Globus pallidus (tissue), 1 donor: ENCODE data around the gene TXLNB.

Experiments
- DNase-seq: peaks from one replicate; pipeline ENCODE4 v3.0.0-alpha.2; 2015; ENCODE audit warnings: low spot score

TXLNB gene

DNA sequence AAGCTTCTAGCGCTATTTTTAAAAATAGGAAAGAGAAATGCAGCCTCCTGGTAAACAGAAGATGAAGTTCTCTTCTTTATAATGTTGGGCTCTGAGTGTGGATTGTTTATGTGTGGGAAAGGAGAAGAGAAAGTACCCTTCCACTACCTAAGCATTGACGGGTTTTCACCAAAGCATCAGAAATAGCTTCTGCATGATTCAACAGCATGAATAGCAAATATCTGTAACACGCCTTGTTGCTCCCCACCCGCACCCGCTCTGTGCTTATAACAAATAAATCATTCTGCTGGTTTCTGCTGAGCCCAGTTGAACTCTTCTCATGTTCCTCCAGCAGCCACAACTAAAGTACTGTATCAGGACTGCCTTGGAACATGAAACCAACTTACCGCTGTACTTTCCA is 20.7 kb downstream of the TXLNB start:
- peak; percentile 35 for DNase-seq

GRCh38 chr6:139270249-139270648 is 21.5 kb downstream of the TXLNB start:
- DNase-seq: no peak

DNA sequence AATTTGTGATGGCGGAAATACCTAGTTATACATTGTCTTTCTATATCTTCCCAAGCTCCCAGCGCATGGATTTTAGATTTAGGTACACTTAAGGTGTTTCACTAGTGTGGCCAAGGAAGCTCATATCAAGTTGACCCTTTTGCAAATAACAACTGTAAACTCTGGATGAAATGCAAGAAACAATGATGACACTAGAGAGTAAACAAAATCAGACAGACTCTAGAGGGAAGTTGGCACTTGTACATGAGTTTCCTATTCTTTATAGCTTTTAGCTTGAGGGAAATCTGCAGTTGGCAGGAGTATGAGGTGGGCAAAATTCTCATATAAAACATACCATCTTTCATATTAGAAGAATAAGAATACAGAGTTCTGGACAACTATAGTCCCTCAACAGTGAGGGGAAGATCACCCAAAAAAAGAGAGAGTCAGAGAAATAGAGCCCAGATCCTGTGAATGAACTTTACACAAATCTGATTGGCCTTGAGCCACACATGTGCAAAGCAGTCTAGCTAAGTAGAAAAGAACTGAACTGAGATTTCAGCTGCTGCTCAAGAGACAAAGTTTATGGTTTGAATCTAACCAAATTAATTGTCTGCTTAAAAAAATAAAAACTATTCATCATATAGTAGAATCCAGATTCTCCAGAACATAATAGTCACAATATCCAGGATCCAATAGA is 26.1 kb downstream of the TXLNB start:
- no peak for DNase-seq

GRCh38 chr6:139262519-139263300 is 29.1 kb downstream of the TXLNB start:
- no peak for DNase-seq

- DNase-seq: no peak
Measured at GRCh38 chr6:139257821-139258398, 33.9 kb downstream of the TXLNB start.

DNA sequence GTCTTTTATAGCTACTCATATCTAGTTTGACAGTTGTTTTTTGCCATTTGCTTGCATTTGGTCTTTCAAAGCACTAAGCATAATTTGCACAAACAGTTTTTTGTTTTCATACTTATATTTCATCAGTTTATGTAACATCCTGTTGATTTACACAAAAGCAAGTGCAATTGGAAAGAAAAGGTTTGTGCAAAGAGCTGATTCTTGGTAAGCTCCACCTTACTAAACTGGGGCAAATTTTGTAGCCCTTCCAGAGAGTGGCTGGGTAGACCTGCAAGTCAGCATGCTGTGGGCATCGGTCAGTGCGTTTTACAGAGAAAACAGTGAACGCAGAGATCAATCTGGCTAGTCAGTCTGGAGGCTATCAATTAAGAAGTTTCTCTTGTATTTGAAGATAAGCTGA is 34.5 kb downstream of the TXLNB start:
- no peak for DNase-seq

DNA sequence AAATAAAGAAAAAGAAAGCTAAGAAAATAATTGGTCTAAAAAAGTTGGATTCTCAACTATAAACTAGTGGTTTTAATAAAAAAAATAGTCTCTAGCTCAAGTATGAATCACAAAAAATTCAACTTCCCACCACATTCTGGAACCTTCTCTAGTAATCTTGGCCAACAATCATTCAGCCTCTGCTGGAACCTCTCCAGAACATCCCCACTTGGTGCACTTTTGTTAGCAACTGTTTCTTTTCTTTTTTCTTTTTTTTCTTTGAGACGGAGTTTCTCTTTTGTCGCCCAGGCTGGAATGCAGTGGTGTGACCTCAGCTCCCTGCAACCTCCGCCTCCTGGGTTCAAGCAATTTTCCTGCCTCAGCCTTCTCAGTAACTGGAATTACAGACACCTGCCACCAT is 35.7 kb downstream of the TXLNB start:
- DNase-seq: no peak

GRCh38 chr6:139254196-139254595 is 37.6 kb downstream of the TXLNB start:
- DNase-seq: no peak

DNA sequence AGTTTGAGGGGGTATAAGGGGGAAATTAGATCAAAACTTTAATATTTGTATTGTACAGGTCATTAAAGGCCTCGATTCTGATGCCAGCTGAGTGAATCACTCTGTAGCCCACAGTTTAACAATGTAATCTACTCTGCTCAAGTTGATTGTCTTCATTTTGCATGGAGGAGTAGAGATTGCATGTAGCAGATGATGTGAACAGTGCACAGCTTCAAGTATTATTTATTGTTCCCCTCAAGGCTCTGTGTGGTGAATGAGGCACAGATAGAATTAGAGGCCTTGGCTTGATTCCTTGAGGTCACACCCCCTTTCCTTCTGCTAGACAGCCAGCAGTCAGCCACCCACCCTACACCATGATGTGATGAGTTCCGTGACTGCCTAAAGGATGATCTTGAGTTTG is 38.1 kb downstream of the TXLNB start:
- no peak for DNase-seq

GRCh38 chr6:139251691-139252390 is 40.0 kb downstream of the TXLNB start:
- DNase-seq: no peak

GRCh38 chr6:139251045-139251690 is 40.6 kb downstream of the TXLNB start:
- DNase-seq: no peak

DNA sequence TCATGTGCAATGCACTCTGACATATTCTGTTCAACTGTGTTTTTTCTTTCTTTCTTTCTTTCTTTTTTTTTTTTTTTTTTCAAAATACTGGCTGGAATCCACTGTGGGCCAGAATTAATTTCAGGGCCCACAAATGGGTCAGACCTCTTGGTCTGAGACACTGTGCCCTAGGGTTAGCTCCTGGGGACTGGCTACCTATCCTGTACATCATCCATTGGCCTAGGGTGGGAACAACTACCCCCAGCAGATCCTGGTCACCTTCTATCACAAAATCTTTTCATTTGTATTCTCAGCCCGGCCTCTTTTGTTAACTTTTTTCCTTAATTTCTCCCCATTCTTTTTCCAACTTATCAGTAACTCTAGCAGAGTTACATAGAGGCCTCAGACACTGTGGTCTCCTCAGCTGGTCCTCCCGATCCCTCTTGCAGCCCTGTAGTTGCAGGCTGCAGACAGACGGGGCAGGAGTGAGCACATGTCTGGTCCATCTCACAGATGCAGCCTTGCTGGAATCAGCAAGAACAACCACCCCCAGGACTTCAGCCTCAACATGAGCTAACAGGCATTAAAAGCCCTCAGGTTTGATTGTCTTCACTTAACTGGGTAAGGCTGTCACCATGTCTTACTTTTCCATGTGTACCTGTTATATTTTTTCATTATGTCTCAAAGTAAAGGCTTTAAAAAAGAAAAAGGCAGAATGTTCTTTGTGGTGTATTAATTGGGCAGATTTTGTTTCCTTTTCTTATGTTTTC is 41.3 kb downstream of the TXLNB start:
- DNase-seq: peak; percentile 40

GRCh38 chr6:139249395-139249794 is 42.4 kb downstream of the TXLNB start:
- DNase-seq: no peak

GRCh38 chr6:139248911-139249310 is 42.9 kb downstream of the TXLNB start:
- no peak for DNase-seq

- no peak for DNase-seq
Measured at GRCh38 chr6:139247618-139248017, 44.2 kb downstream of the TXLNB start.

DNA sequence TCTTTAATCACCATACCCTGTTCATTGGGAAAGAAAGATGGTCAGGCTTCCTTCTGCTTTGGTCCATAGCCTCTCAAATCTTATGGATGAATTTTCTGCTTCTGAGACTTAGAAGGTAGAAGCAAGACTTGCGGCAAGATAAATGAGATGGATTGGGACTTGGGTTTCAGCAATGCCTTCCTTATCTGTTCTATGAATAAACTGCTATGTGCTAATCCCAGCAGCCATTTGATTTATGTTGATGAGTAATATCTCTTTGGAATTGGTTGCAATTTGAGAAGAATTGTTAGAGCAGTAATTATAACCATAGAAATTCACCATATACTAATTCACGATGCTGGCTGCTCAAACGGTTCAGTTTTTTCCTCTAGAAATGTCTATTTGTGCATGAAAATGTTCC is 48.3 kb downstream of the TXLNB start:
- DNase-seq: no peak

DNA sequence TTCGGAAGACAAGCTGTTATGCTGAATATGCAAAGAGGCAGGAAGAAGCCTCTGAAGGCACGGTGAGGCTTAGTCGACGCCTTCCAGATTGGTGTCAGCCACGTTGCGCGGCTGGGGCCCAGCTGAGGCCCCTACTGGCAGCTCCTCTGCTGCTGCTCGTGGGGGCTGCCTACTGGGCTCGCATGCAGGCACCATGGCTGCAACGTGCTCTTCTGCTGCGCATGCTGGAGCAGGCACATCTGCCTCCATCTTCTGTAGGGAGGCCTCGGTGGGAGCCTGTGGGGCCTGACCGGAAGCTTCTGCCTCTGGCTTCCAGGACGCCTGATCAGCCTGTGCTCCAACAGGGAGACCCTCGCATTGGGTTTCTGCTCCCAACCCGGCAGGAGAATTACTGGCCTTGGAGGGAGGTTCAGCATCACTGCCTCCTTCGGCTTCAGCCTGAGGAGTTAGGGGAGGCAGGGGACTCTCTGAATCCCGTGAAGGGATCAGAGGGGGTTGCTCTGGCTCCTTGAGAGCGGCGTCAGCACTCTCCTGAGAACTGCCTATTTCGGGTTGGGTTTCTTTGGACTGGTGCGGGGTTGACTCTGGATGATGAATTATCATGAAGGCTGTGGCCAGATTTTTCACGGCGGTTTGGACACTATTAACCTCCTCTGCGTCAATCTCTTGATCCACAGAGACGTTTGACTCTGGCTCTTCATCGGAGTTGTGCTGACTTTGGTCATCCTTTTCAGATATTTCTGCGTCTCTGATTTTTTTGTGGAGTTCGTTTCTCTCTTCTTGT is 49.1 kb downstream of the TXLNB start:
- DNase-seq: no peak

DNA sequence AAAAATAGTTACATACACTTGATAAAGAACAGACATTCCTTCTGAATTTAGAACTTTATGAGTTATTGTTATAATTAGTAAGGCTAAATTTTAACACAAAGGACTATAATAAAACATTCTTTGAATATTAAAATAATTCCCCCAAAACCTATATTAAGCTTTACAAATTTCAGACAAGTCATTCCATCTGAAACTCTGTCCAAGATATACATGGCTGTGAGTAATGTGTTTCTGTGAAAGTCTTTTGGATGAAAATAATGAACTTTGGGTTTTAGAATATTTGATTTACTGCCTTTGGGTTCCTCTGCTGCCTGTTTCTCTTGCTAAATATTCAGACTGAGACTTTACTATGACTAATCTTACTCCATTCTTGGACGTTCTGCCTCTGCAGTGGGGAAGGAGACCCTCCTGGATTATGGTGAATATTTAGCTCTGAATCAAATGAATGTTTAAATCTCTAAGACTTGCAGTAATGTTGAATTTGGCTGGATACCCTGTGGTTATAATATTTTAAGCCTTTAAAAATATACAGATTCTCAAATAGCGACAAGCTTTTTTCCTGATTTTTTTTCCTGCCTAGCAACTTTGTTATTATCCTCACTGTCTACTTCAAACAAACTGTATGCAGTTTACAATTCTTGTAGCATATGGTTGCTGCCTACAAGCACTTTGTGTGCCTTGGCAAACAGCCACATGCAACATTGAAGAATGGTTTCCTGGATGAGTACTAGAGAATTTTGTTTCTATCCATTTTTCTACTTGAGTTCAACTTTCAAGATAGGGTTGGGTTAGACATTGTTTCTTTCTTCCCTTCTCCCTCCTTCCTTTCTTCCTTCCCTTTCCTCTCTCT is 51.4 kb downstream of the TXLNB start:
- DNase-seq: no peak

GRCh38 chr6:139239064-139239463 is 52.7 kb downstream of the TXLNB start:
- DNase-seq: no peak

DNA sequence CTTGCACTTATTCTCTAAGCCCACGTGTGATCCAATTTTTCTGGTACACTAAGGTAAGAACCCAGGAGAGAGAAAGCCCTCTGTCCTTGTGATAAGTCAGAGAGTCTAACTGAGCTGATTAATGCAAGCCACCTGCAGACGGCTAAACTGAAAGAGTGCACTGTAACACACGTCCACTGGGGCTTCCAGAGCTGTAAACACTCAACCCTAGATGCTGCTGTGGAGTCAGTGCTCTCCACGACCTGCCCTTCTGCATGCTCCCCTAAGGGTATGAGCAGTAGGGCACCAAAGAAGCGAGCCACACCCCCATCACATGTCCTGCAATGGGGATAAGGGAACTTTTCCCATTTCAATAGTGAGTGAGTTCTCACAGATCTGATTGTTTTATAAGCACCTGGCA is 55.7 kb downstream of the TXLNB start:
- no peak for DNase-seq
